Heart left ventricle (tissue), 13 donors: ENCODE data around the gene VWA5B1.

Experiments used
- POLR2A ChIP-seq, 2 donors: fragments of 450-650 bp; IDR thresholded peaks; one replicate each; pipeline ENCODE4 v1.6.1; 2017; ENCODE audit warnings: antibody characterized with exemption in 2 of 2, mild to moderate bottlenecking in 2 of 2, moderate library complexity in 2 of 2
- TF ChIP-seq, protein P1 (sequence below), 12 donors: fragments of 200-600 bp; sonication (generic) in 4 of 12; IDR thresholded peaks; one replicate each; pipeline versions ENCODE4 v1.5.0 to v1.8.0; 2018 to 2022; ENCODE audit warnings: antibody characterized with exemption in 12 of 12, mild to moderate bottlenecking in 5 of 12
- donor health status: ischemic (EF 13 %, LVEDD 7.1; RV severe dilation, severe dysfunction).
- donor health status: DM: no; HTN: yes; CAD: no.
- donor health status: DM: no; HTN: no; CAD: no.
- donor health status: ischemic (EF 25% LVEDD 6.9; RV normal size, moderate dysfunction).
- donor health status: ischemic (EF 25% LVEDD 5.7; RV mildly dilated, moderate dysfunction).
- donor health status: ischemic (EF 35%, LVEDD 5.7; RV mildly dilated, moderate dysfunction).
- donor health status: nonischemic (EF 11% LVEDD 7.7; RV severe dilation, severe dysfunction).
- donor health status: DM: yes; HTN: yes; CAD: no.
- donor health status: PGD.
- donor health status: ischemic (EF 29% LVEDD 5.4; RV normal size, mild dysfunction).
- donor health status: nonischemic (EF 23%, LVEDD 6.1; RV moderate dilation, normal function).

DNA sequence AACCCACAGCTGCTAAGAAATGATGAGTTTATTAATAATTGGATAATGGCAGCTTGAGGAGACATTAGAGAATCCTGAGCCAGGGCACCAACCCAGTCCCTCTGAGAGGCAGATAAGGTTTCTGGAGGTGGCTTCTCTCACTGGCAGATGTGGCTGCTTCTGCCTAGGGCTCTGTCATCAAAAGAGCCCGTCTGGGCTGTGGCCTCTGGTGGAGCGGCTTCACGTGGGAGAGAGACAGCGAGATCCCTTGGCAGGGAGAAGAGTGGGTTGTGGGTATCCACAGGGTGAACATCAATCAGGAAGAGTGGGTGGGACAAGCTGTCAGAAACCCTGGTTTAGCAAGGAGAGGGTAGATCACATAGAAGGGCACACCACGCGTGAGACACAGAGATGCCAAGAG, 30.0 kb downstream of the VWA5B1 start:
- TF ChIP-seq, protein P1, sequence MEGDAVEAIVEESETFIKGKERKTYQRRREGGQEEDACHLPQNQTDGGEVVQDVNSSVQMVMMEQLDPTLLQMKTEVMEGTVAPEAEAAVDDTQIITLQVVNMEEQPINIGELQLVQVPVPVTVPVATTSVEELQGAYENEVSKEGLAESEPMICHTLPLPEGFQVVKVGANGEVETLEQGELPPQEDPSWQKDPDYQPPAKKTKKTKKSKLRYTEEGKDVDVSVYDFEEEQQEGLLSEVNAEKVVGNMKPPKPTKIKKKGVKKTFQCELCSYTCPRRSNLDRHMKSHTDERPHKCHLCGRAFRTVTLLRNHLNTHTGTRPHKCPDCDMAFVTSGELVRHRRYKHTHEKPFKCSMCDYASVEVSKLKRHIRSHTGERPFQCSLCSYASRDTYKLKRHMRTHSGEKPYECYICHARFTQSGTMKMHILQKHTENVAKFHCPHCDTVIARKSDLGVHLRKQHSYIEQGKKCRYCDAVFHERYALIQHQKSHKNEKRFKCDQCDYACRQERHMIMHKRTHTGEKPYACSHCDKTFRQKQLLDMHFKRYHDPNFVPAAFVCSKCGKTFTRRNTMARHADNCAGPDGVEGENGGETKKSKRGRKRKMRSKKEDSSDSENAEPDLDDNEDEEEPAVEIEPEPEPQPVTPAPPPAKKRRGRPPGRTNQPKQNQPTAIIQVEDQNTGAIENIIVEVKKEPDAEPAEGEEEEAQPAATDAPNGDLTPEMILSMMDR (IDR thresholded peaks at IDR 0.05) = no peak
- no peak for TF ChIP-seq POLR2A (IDR thresholded peaks at IDR 0.05)
